ENCODE data around the gene DCST1.

DCST1 gene

GRCh38 chr1:155057788-155058211, 24.2 kb downstream of the DCST1 start:
- TF ChIP-seq FOXP2 (optimal IDR thresholded peaks at IDR 0.05; ENCODE audit: borderline replicate concordance, extremely low read depth, extremely low read length, insufficient read depth) (no peak), SIN3A (IDR thresholded peaks at IDR 0.05; ENCODE audit: borderline replicate concordance, insufficient read depth, low read length) (no peak), POLR2AphosphoS5 (IDR thresholded peaks at IDR 0.05; ENCODE audit: low read depth, low read length) (no peak), TAF1 (IDR thresholded peaks at IDR 0.05; ENCODE audit: borderline replicate concordance, insufficient read depth, low read length) (no peak), REST (IDR thresholded peaks at IDR 0.05; ENCODE audit: insufficient read depth in 1 of 2, low read depth in 2 of 2, low read length in 2 of 2) (no peak)

- no peak for TF ChIP-seq POLR2AphosphoS5 (IDR thresholded peaks at IDR 0.05; ENCODE audit: low read depth, low read length)
- TF ChIP-seq TAF1 (IDR thresholded peaks at IDR 0.05; ENCODE audit: borderline replicate concordance, insufficient read depth, low read length), result no peak
- no peak for TF ChIP-seq REST (IDR thresholded peaks at IDR 0.05; ENCODE audit: insufficient read depth in 1 of 2, low read depth in 2 of 2, low read length in 2 of 2)
- TF ChIP-seq FOXP2 (optimal IDR thresholded peaks at IDR 0.05; ENCODE audit: borderline replicate concordance, extremely low read depth, extremely low read length, insufficient read depth), result no peak
- TF ChIP-seq SIN3A (IDR thresholded peaks at IDR 0.05; ENCODE audit: borderline replicate concordance, insufficient read depth, low read length), result no peak
Measured at GRCh38 chr1:155060736-155061135, 27.1 kb downstream of the DCST1 start.

- no peak for TF ChIP-seq SIN3A (IDR thresholded peaks at IDR 0.05; ENCODE audit: borderline replicate concordance, insufficient read depth, low read length)
- 0 out of 4 replicates have a peak, but pooled peaks of 1 of the 2 experiments have one; percentile 12 for TF ChIP-seq REST (IDR thresholded peaks at IDR 0.05; ENCODE audit: insufficient read depth in 1 of 2, low read depth in 2 of 2, low read length in 2 of 2)
- TF ChIP-seq POLR2AphosphoS5 (IDR thresholded peaks at IDR 0.05; ENCODE audit: low read depth, low read length), result no peak
Measured at GRCh38 chr1:155061381-155062150, 27.9 kb downstream of the DCST1 start.

GRCh38 chr1:155062151-155062686, 28.6 kb downstream of the DCST1 start:
- no peak for TF ChIP-seq TAF1 (IDR thresholded peaks at IDR 0.05; ENCODE audit: borderline replicate concordance, insufficient read depth, low read length)
- TF ChIP-seq REST (IDR thresholded peaks at IDR 0.05; ENCODE audit: insufficient read depth in 1 of 2, low read depth in 2 of 2, low read length in 2 of 2), result no peak
- no peak for TF ChIP-seq SIN3A (IDR thresholded peaks at IDR 0.05; ENCODE audit: borderline replicate concordance, insufficient read depth, low read length)
- no peak for TF ChIP-seq POLR2AphosphoS5 (IDR thresholded peaks at IDR 0.05; ENCODE audit: low read depth, low read length)
- TF ChIP-seq FOXP2 (optimal IDR thresholded peaks at IDR 0.05; ENCODE audit: borderline replicate concordance, extremely low read depth, extremely low read length, insufficient read depth), result no peak

All from PFSK-1 (cell line).